ENCODE results near the gene SUCLG2. TPM values are rescaled to one million over a fixed set of nuclear protein-coding genes. Genes with fewer than 3 reads are reported as not detected.

SUCLG2 gene
- total and polyA plus RNA-seq, 7 donors: 63.1 to 289 (median 70.9) TPM

DNA sequence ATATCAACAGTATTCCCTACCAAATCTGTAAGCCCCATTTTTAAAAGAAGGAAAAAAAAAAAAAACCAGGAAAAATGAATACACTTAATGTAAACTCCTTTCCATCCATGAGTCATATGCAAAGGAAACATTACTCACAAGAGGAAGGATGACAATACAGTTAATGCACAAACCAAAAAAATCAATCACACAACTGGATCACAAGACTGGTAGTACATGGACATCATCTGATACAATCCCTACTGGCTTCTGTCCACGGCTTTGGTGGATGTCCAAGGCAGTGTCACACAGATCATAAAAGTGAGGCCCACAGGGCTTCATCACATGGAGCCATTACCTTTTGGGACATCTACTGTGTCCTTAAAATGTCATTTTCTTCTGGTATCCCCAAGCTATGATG lies 44.0 kb downstream of the SUCLG2 start:
- no peaks in the 10 kb centered on the region for H3K27me3 ChIP-seq
- intact Hi-C loops (cut with DNase I): no loop called here
- H3K4me1 ChIP-seq: no peaks in the 10 kb centered on the region
- no peak for DNase-seq
- H3K4me3 ChIP-seq: no peak overlapping the region
- no peaks in the 10 kb centered on the region for H3K9me3 ChIP-seq
- no peak overlapping the region for H3K27ac ChIP-seq
- peaks cover 0 to 32% (median 20%) of the 10 kb centered on the region in 4 donors for H3K36me3 ChIP-seq
- 96% methylated on average over 1 of the region's 1 CpG for WGBS, 2 donors
- TF ChIP-seq POLR2A (IDR thresholded peaks at IDR 0.05) (no peak), POLR2AphosphoS5 (IDR thresholded peaks at IDR 0.05) (no peak), EP300 (IDR thresholded peaks at IDR 0.05) (no peak)
- TF ChIP-seq, protein P1, sequence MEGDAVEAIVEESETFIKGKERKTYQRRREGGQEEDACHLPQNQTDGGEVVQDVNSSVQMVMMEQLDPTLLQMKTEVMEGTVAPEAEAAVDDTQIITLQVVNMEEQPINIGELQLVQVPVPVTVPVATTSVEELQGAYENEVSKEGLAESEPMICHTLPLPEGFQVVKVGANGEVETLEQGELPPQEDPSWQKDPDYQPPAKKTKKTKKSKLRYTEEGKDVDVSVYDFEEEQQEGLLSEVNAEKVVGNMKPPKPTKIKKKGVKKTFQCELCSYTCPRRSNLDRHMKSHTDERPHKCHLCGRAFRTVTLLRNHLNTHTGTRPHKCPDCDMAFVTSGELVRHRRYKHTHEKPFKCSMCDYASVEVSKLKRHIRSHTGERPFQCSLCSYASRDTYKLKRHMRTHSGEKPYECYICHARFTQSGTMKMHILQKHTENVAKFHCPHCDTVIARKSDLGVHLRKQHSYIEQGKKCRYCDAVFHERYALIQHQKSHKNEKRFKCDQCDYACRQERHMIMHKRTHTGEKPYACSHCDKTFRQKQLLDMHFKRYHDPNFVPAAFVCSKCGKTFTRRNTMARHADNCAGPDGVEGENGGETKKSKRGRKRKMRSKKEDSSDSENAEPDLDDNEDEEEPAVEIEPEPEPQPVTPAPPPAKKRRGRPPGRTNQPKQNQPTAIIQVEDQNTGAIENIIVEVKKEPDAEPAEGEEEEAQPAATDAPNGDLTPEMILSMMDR (IDR thresholded peaks at IDR 0.05): no peak

DNA sequence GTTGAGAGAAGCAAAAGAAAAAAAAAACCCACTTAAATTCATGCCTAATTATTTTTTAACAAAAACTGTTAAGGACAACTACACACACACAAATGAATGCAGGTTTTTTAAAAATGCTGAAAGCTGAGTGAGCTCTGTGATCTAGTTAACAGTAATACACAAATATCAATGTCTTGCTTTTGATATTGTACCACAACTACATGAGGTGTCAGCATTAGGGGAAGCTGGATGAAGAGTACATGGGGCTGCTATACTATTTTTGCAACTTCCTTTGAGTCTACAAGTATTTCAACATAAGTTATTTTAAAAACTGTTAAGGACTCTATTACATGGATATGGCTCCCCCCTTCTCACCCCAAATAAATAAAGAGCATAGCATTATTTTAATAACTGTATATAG lies 44.7 kb downstream of the SUCLG2 start:
- intact Hi-C loops (cut with DNase I): no loop called here
- Histone ChIP-seq H3K4me3 (no peak overlapping the region), H3K9me3 (no peaks in the 10 kb centered on the region), H3K4me1 (no peaks in the 10 kb centered on the region), H3K27me3 (no peaks in the 10 kb centered on the region), H3K27ac (no peak overlapping the region), H3K36me3 (peaks cover 0 to 40% (median 20%) of the 10 kb centered on the region in 4 donors)
- no peak for TF ChIP-seq POLR2A (IDR thresholded peaks at IDR 0.05)
- no peak for TF ChIP-seq EP300 (IDR thresholded peaks at IDR 0.05)
- TF ChIP-seq, protein P1 (IDR thresholded peaks at IDR 0.05): no peak
- TF ChIP-seq POLR2AphosphoS5 (IDR thresholded peaks at IDR 0.05): no peak
- DNase-seq: no peak

DNA sequence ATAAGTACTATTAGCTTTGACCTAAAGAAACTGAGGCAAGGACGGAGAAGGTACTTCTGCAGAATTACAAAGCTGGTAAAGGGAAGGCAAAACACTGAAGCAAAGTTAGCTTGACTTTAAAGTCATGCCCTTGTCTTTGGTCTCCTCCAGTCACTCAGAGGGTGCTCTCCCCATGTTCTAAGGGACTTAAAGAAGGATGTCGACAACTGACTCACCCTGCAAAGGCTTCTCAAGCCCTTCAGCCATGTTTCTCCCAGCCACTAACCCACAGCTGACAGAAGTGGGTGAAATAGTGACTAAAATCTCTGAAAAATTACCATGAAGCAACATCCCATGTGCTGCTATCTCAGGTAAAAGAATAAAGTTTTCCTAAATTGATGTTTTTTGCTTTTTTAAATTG lies 46.4 kb downstream of the SUCLG2 start:
- H3K36me3 ChIP-seq: peaks cover 0 to 47% (median 20%) of the 10 kb centered on the region in 4 donors

DNA sequence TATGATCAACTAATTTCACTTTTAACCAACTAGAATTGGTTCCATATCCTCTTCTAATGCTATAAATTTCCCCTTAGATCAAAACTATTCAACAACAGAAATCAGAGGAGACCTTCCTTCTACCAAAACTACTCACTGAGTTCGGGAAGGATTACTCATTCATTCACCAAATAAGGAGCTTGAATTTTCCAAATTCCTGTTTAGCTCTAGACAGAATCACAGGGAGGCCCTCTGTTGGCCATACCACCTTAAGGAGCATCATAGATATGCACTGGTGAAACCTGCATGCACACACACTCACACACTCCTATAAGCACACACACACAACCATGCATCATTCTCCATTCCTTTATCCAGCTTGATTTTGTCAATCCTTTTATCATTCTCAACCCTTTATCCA lies 49.0 kb downstream of the SUCLG2 start:
- 68 to 69% methylated on average over 1 of the region's 1 CpG for WGBS, 2 donors
- Histone ChIP-seq H3K9me3 (no peaks in the 10 kb centered on the region), H3K36me3 (peaks cover 0 to 47% (median 20%) of the 10 kb centered on the region in 4 donors), H3K4me1 (peaks cover 0 to 7% (median 3%) of the 10 kb centered on the region in 4 donors), H3K27me3 (no peaks in the 10 kb centered on the region), H3K27ac (no peak overlapping the region), H3K4me3 (no peak overlapping the region)
- TF ChIP-seq EP300 (IDR thresholded peaks at IDR 0.05): no peak
- DNase-seq: no peak
- intact Hi-C loops (cut with DNase I): no loop called here

More for the DNA sequence above, 46.4 kb downstream of the SUCLG2 start:
- no peaks in the 10 kb centered on the region for H3K9me3 ChIP-seq
- intact Hi-C loops (cut with DNase I): no loop called here
- H3K27ac ChIP-seq: no peak overlapping the region
- no peak overlapping the region for H3K4me3 ChIP-seq
- DNase-seq: no peak
- TF ChIP-seq EP300 (IDR thresholded peaks at IDR 0.05) (no peak), POLR2AphosphoS5 (IDR thresholded peaks at IDR 0.05) (no peak)
- TF ChIP-seq, protein P1 (IDR thresholded peaks at IDR 0.05): no peak
- no peaks in the 10 kb centered on the region for H3K27me3 ChIP-seq
- no peaks in the 10 kb centered on the region for H3K4me1 ChIP-seq
- 97 to 98% methylated on average over 2 of the region's 2 CpGs for WGBS, 2 donors

DNA sequence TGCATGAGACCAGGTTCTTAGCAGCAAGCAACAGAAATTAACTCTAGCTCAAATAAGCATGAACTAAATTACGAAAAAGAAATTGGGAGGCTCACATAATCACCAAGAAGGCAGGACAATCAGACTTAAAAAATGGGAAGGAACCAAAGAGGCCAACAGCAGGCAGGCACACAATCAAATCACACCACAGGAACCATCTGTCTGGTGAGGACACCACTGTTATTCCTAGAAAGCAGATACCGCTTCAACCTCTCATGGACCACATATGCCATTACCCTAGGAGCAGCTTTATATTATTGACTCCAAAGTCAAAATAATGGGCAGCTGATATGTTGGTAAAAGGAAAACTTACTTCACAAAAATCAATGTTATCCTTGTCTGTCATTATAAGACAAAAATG lies 51.6 kb downstream of the SUCLG2 start:
- TF ChIP-seq EP300 (IDR thresholded peaks at IDR 0.05): no peak
- no peak for TF ChIP-seq POLR2A (IDR thresholded peaks at IDR 0.05)
- no peak for TF ChIP-seq POLR2AphosphoS5 (IDR thresholded peaks at IDR 0.05)
- TF ChIP-seq, protein P1 (IDR thresholded peaks at IDR 0.05): no peak
- WGBS, 2 donors: 71 to 93% methylated on average over 2 of the region's 2 CpGs
- Histone ChIP-seq H3K4me1 (peaks cover 0 to 7% (median 3%) of the 10 kb centered on the region in 4 donors), H3K27ac (no peak overlapping the region), H3K36me3 (peaks cover 0 to 31% (median 4%) of the 10 kb centered on the region in 4 donors), H3K27me3 (no peaks in the 10 kb centered on the region), H3K4me3 (no peak overlapping the region), H3K9me3 (no peaks in the 10 kb centered on the region)
- no peak for DNase-seq
- intact Hi-C loops (cut with DNase I): no loop called here
